Keratinocyte (primary cell): ENCODE measurements around the gene ANGPTL8. TPM values are rescaled to one million over a fixed set of nuclear protein-coding genes. Genes with fewer than 3 reads are reported as not detected.

ENCODE experiments used
- DNase-seq: peaks from one replicate; pipeline ENCODE4 v3.0.0-alpha.2; 2011; ENCODE audit warnings: low read depth, missing footprints, low spot score
- FAIRE-seq: peaks from 2 replicates; lab custom pipeline; 2011; peaks lifted over from hg19 to GRCh38; lab: Jason Lieb, UNC
- H2AFZ ChIP-seq: 2 replicates; pipeline ENCODE4 v1.6.0; 2012; ENCODE audit warnings: low read length, control low read depth, inconsistent platforms; ENCODE audit not compliant: control insufficient read depth
- H3K27ac ChIP-seq: 2 replicates; pipeline ENCODE4 v1.5.1; 2011; ENCODE audit warnings: low read length; ENCODE audit not compliant: control insufficient read depth, insufficient read depth
- H3K27me3 ChIP-seq: 3 replicates; pipeline ENCODE4 v1.6.0; 2011; ENCODE audit warnings: low read length; ENCODE audit not compliant: control insufficient read depth, insufficient read depth; ENCODE audit errors: extremely low read depth
- H3K36me3 ChIP-seq, 2 experiments: 2 replicates in 1 of 2; 3 replicates in 1 of 2; pipeline ENCODE4 v1.5.1; 2011; ENCODE audit warnings: low read length in 2 of 2, mild to moderate bottlenecking in 1 of 2; ENCODE audit not compliant: control insufficient read depth in 2 of 2, insufficient read depth in 2 of 2; ENCODE audit errors: extremely low read depth in 1 of 2
- H3K4me1 ChIP-seq: 3 replicates; pipeline ENCODE4 v1.5.1; 2011; ENCODE audit warnings: low read length; ENCODE audit not compliant: control insufficient read depth, insufficient read depth; ENCODE audit errors: extremely low read depth
- H3K4me2 ChIP-seq: 3 replicates; pipeline ENCODE4 v1.6.0; 2011; ENCODE audit warnings: low read depth, low read length; ENCODE audit not compliant: control insufficient read depth, insufficient read depth; ENCODE audit errors: extremely low read depth
- H3K4me3 ChIP-seq, 3 experiments: fragments of 200-600 bp in 1 of 3; sonication (generic) in 1 of 3; 2 replicates in 2 of 3; 3 replicates in 1 of 3; pipeline ENCODE4 v1.5.1; 2011 to 2016; ENCODE audit warnings: low read length in 3 of 3, mild to moderate bottlenecking in 3 of 3, control low read depth in 2 of 3, inconsistent platforms in 1 of 3, low read depth in 1 of 3, mixed read lengths in 1 of 3, mixed run types in 1 of 3, moderate library complexity in 1 of 3; ENCODE audit not compliant: control insufficient read depth in 2 of 3, insufficient read depth in 2 of 3; ENCODE audit errors: extremely low read depth in 1 of 3
- H3K79me2 ChIP-seq: 2 replicates; pipeline ENCODE4 v1.6.0; 2012; ENCODE audit warnings: low read length; ENCODE audit not compliant: control insufficient read depth, insufficient read depth
- H3K9ac ChIP-seq: 3 replicates; pipeline ENCODE4 v1.6.0; 2011; ENCODE audit warnings: low read length; ENCODE audit not compliant: control insufficient read depth, insufficient read depth; ENCODE audit errors: extremely low read depth
- H3K9me1 ChIP-seq: 3 replicates; pipeline ENCODE4 v1.6.0; 2011; ENCODE audit warnings: low read length; ENCODE audit not compliant: control insufficient read depth, insufficient read depth; ENCODE audit errors: extremely low read depth
- H3K9me3 ChIP-seq: 2 replicates; pipeline ENCODE4 v1.5.1; 2012; ENCODE audit warnings: low read depth, low read length; ENCODE audit not compliant: control insufficient read depth
- H4K20me1 ChIP-seq: 3 replicates; pipeline ENCODE4 v1.6.0; 2011; ENCODE audit warnings: low read length; ENCODE audit not compliant: control insufficient read depth, insufficient read depth; ENCODE audit errors: extremely low read depth
- EZH2 ChIP-seq: IDR thresholded peaks from one replicate; pipeline ENCODE4 v1.6.1; 2012; ENCODE audit warnings: inconsistent platforms, mild to moderate bottlenecking, low read length, moderate library complexity
- dilution Hi-C: fragments of 300-500 bp; cut with MboI; formaldehyde crosslinking; loops from one replicate; pipeline ENCODE4 v1.7.0; 2020; ENCODE audit warnings: low sequenced_read_pairs; ENCODE audit not compliant: extremely low pct_ligation_motif_present
- polyA plus RNA-seq, 5 experiments: library from polyadenylated mRNA; depleted of rRNA in 3 of 5; stranded (reverse) in 3 of 5; stranded (forward) in 1 of 5; unstranded in 1 of 5; fragments of >200 nt; gene quantifications; 1 replicate in 1 of 5; 2 replicates in 3 of 5; 3 replicates in 1 of 5; pipeline versions ENCODE4 v1.2.1 to v1.2.3, GENCODE V29; 2011 to 2012; ENCODE audit warnings: missing spikeins in 2 of 5, low read depth in 1 of 5, low replicate concordance in 1 of 5
- TF ChIP-seq, protein P1 (sequence below), 3 experiments: IDR thresholded peaks in 1 of 3; conservative IDR thresholded peaks in 1 of 3; optimal IDR thresholded peaks in 1 of 3; 2 replicates in 2 of 3; 3 replicates in 1 of 3; pipeline versions ENCODE3 to v1.5.1; 2011; ENCODE audit warnings: low read length in 3 of 3, mild to moderate bottlenecking in 3 of 3, moderate library complexity in 2 of 3, control low read depth in 1 of 3, inconsistent platforms in 1 of 3; ENCODE audit not compliant: insufficient read depth in 2 of 3; ENCODE audit errors: extremely low read depth in 1 of 3

ANGPTL8 gene
- polyA plus RNA-seq, 1 donor (not counting 4 experiments of a cell fraction or from before 2014, with no cell fraction given): 0.18 TPM

DNA sequence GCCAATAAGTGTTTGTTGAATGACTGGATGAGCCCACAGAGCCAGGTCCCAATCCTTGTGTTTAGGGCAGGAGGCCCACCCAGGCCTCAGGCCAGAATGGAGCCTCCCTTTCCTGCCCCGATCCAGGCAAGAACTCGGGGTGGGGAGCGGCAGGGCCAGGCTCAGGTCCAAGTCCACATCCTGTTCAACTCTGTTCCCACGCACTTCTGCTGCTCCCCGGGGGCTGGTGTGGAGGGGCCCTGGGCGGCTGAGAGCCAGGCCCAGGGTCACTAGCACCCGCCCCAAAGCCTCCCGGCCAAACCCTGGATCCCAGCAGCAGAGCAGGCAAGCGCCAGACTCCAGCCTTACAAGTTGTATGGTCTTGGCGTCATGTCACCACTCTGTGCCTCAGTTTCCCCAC lies 8.0 kb downstream of the ANGPTL8 start:
- Histone ChIP-seq H3K27me3 (no peaks in the 10 kb centered on the region), H3K9me1 (no peaks in the 10 kb centered on the region), H4K20me1 (no peaks in the 10 kb centered on the region), H3K4me3 (no peak overlapping the region), H3K9ac (no peak overlapping the region), H3K79me2 (no peaks in the 10 kb centered on the region), H3K4me1 (no peaks in the 10 kb centered on the region), H3K27ac (no peak overlapping the region), H2AFZ (no peak overlapping the region), H3K36me3 (peaks cover 20 to 38% of the 10 kb centered on the region in 2 experiments), H3K9me3 (no peaks in the 10 kb centered on the region), H3K4me2 (no peak overlapping the region)
- dilution Hi-C loops: no loop called here
- DNase-seq: no peak
- FAIRE-seq: no peak
- TF ChIP-seq, protein P1, sequence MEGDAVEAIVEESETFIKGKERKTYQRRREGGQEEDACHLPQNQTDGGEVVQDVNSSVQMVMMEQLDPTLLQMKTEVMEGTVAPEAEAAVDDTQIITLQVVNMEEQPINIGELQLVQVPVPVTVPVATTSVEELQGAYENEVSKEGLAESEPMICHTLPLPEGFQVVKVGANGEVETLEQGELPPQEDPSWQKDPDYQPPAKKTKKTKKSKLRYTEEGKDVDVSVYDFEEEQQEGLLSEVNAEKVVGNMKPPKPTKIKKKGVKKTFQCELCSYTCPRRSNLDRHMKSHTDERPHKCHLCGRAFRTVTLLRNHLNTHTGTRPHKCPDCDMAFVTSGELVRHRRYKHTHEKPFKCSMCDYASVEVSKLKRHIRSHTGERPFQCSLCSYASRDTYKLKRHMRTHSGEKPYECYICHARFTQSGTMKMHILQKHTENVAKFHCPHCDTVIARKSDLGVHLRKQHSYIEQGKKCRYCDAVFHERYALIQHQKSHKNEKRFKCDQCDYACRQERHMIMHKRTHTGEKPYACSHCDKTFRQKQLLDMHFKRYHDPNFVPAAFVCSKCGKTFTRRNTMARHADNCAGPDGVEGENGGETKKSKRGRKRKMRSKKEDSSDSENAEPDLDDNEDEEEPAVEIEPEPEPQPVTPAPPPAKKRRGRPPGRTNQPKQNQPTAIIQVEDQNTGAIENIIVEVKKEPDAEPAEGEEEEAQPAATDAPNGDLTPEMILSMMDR (optimal IDR thresholded peaks at IDR 0.05 in 1 of 3, IDR thresholded peaks at IDR 0.05 in 1 of 3, conservative IDR thresholded peaks at IDR 0.05 in 1 of 3; ENCODE audit: extremely low read depth in 1 of 3, insufficient read depth in 2 of 3, low read length in 3 of 3): no peak
- TF ChIP-seq EZH2: no peak

DNA sequence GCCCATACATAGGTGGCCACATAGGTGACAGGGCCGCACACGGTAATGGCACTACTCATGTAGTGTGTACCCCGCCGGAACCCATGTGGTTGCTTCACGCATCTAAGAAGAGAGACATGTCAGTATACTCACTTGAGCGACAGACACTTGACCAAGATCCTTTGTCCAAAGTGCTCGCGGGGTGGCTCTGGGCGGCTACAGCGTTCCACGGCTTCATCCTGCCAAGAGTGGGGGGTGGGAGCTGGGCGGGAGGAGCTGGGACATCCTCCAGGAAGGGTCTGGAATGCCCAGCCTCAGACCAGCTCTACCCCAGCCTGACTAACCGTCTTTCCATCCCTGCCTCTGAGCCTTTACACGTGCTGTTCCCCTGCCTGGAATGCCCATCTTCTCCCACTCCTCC lies 8.5 kb downstream of the ANGPTL8 start:
- H3K4me1 ChIP-seq: no peaks in the 10 kb centered on the region
- DNase-seq: no peak
- no peak overlapping the region for H2AFZ ChIP-seq
- no peak overlapping the region for H3K4me2 ChIP-seq
- TF ChIP-seq, protein P1 (optimal IDR thresholded peaks at IDR 0.05 in 1 of 3, IDR thresholded peaks at IDR 0.05 in 1 of 3, conservative IDR thresholded peaks at IDR 0.05 in 1 of 3; ENCODE audit: extremely low read depth in 1 of 3, insufficient read depth in 2 of 3, low read length in 3 of 3): no peak
- TF ChIP-seq EZH2: no peak
- no peaks in the 10 kb centered on the region for H3K79me2 ChIP-seq
- H4K20me1 ChIP-seq: no peaks in the 10 kb centered on the region
- no peak overlapping the region for H3K4me3 ChIP-seq
- no peaks in the 10 kb centered on the region for H3K9me3 ChIP-seq
- H3K27ac ChIP-seq: no peak overlapping the region
- dilution Hi-C loops: no loop called here
- H3K27me3 ChIP-seq: no peaks in the 10 kb centered on the region
- no peaks in the 10 kb centered on the region for H3K9me1 ChIP-seq
- no peak for FAIRE-seq
- no peak overlapping the region for H3K9ac ChIP-seq
- H3K36me3 ChIP-seq: peaks cover 18 to 37% of the 10 kb centered on the region in 2 experiments
